ENCODE measurements around the gene MAD1L1.

GRCh38 chr7:1947586-1948217, 285.0 kb downstream of the MAD1L1 start:
- TF ChIP-seq POLR2A (IDR thresholded peaks at IDR 0.05; ENCODE audit: low read depth, low read length) (no peak), POLR2AphosphoS5 (IDR thresholded peaks at IDR 0.05; ENCODE audit: low read depth, low read length) (no peak)
